B cell (primary cell): ENCODE results near the gene SIGLEC10. TPM values are rescaled to one million over a fixed set of nuclear protein-coding genes. Genes with fewer than 3 reads are reported as not detected.

Source experiments
- ATAC-seq: fragments of 200-7000 bp; cut with Tn5 transposase; one replicate; pipeline ENCODE4 v1.10.0; 2021; ENCODE audit warnings: low read depth, mild to moderate bottlenecking, moderate number of reproducible peaks, moderate library complexity
- CTCF ChIA-PET: fragments of 350-600 bp; sonication (Branson Sonifier 250); formaldehyde crosslinking; loops from one replicate; lab custom pipeline; 2021; ENCODE audit warnings: antibody characterized with exemption, inconsistent platforms; lab: Charles Lee
- POLR2A ChIA-PET: fragments of 350-600 bp; sonication (Branson Sonifier 250); formaldehyde crosslinking; loops from one replicate; lab custom pipeline; 2021; ENCODE audit warnings: antibody characterized with exemption; lab: Charles Lee
- DNase-seq: peaks from one replicate; pipeline ENCODE4 v3.0.0; 2013
- H2AFZ ChIP-seq: 2 replicates; pipeline ENCODE4 v1.6.1; 2012; ENCODE audit warnings: mild to moderate bottlenecking, low read depth, low read length; ENCODE audit not compliant: insufficient read depth, poor library complexity, severe bottlenecking
- H3K27ac ChIP-seq, 2 donors: 1 replicate in 1 of 2; 2 replicates in 1 of 2; pipeline ENCODE4 v1.5.1; 2012 to 2013; ENCODE audit warnings: low read length in 2 of 2, mild to moderate bottlenecking in 2 of 2, moderate library complexity in 1 of 2
- H3K27me3 ChIP-seq, 4 experiments: fragments of 200-600 bp in 1 of 4; sonication (generic) in 1 of 4; replicated peaks in 1 of 4; 1 replicate in 2 of 4; 2 replicates in 2 of 4; pipeline versions ENCODE4 v1.6.1 to v1.7.0; 2013 to 2016; ENCODE audit warnings: low read length in 3 of 4, mild to moderate bottlenecking in 2 of 4, mixed read lengths in 1 of 4, moderate library complexity in 1 of 4; ENCODE audit not compliant: insufficient read depth in 4 of 4, control insufficient read depth in 3 of 4; ENCODE audit errors: control extremely low read depth in 1 of 4
- H3K36me3 ChIP-seq, 2 experiments: replicated peaks in 1 of 2; 1 replicate in 1 of 2; 2 replicates in 1 of 2; pipeline versions ENCODE4 v1.6.1 to v1.7.1; 2013; ENCODE audit warnings: low read length in 1 of 2; ENCODE audit not compliant: insufficient read depth in 2 of 2, control insufficient read depth in 1 of 2; ENCODE audit errors: control extremely low read depth in 1 of 2, extremely low read depth in 1 of 2
- H3K4me1 ChIP-seq, 2 donors: fragments of 200-600 bp in 1 of 2; sonication (generic) in 1 of 2; 1 replicate in 1 of 2; 2 replicates in 1 of 2; pipeline versions ENCODE4 v1.5.1 to v1.6.1; 2013 to 2017; ENCODE audit warnings: low read length in 2 of 2; ENCODE audit not compliant: control insufficient read depth in 2 of 2, insufficient read depth in 2 of 2
- H3K4me2 ChIP-seq: replicated peaks from 2 replicates; pipeline ENCODE3; 2012; ENCODE audit warnings: mild to moderate bottlenecking, low read depth, low read length; ENCODE audit not compliant: poor library complexity, severe bottlenecking
- H3K4me3 ChIP-seq, 5 experiments: fragments of 200-600 bp in 1 of 5; sonication (generic) in 1 of 5; 1 replicate in 3 of 5; 2 replicates in 2 of 5; pipeline versions ENCODE4 v1.5.1 to v1.7.0; 2011 to 2016; ENCODE audit warnings: low read length in 4 of 5, mild to moderate bottlenecking in 4 of 5, low read depth in 2 of 5, control low read depth in 1 of 5, moderate library complexity in 1 of 5; ENCODE audit not compliant: insufficient read depth in 1 of 5; ENCODE audit errors: control extremely low read depth in 1 of 5, extremely low read depth in 1 of 5
- H3K79me2 ChIP-seq: fragments of 200-600 bp; sonication (generic); one replicate; pipeline ENCODE4 v1.6.0; 2016; ENCODE audit warnings: low read length; ENCODE audit not compliant: control insufficient read depth, insufficient read depth
- H3K9ac ChIP-seq: fragments of 200-600 bp; sonication (generic); 2 replicates; pipeline ENCODE4 v1.6.1; 2017; ENCODE audit warnings: mild to moderate bottlenecking, low read length, moderate library complexity
- H3K9me3 ChIP-seq, 3 donors: one replicate each; pipeline versions ENCODE4 v1.6.1 to v1.7.1; 2013; ENCODE audit warnings: low read length in 2 of 3; ENCODE audit not compliant: control insufficient read depth in 2 of 3, insufficient read depth in 1 of 3; ENCODE audit errors: control extremely low read depth in 1 of 3
- H4K20me1 ChIP-seq: 2 replicates; pipeline ENCODE4 v1.6.0; 2012; ENCODE audit warnings: mild to moderate bottlenecking, low read length; ENCODE audit not compliant: insufficient read depth, control insufficient read depth, poor library complexity, severe bottlenecking
- H3K27ac Mint-ChIP-seq: one replicate; pipeline ENCODE4 v1.8.0; 2021; ENCODE audit warnings: mixed read lengths
- H3K27me3 Mint-ChIP-seq: one replicate; pipeline ENCODE4 v1.8.0; 2021; ENCODE audit warnings: mixed read lengths
- H3K4me1 Mint-ChIP-seq: one replicate; pipeline ENCODE4 v1.8.0; 2021; ENCODE audit warnings: mixed read lengths
- H3K4me3 Mint-ChIP-seq: one replicate; pipeline ENCODE4 v1.8.0; 2021; ENCODE audit warnings: mixed read lengths
- H3K9me3 Mint-ChIP-seq: one replicate; pipeline ENCODE4 v1.8.0; 2022; ENCODE audit warnings: mixed read lengths; ENCODE audit not compliant: insufficient read depth
- CTCF ChIP-seq: fragments of 200-600 bp; IDR thresholded peaks from one replicate; pipeline ENCODE4 v1.8.0; 2022; ENCODE audit warnings: antibody characterized with exemption, mild to moderate bottlenecking
- EZH2 ChIP-seq: IDR thresholded peaks from 2 replicates; pipeline ENCODE4 v1.6.1; 2012; ENCODE audit warnings: borderline replicate concordance, low read depth, mild to moderate bottlenecking, moderate library complexity, low read length; ENCODE audit not compliant: insufficient read depth, poor library complexity, severe bottlenecking
- WGBS: methylation state at CpG from one replicate; pipeline ENCODE4 v1.1.5; 2013; ENCODE audit warnings: missing lambda C conversion rate; ENCODE audit not compliant: insufficient coverage; 5-methylcytosine and 5-hydroxymethylcytosine counted together
- intact Hi-C: fragments of 100-400 bp; cut with micrococcal nuclease; formaldehyde crosslinking; loops from one replicate; pipeline ENCODE4 v1.10.0; 2022
- polyA plus RNA-seq: library from polyadenylated mRNA; depleted of rRNA; stranded (reverse); fragments of >200 nt; gene quantifications from 2 replicates; pipeline ENCODE4 v1.2.3, GENCODE V29; 2012
- total RNA-seq, 2 donors: library from RNA; stranded (reverse); fragments of 120-200 nt in 1 of 2; gene quantifications; 1 replicate in 1 of 2; 2 replicates in 1 of 2; pipeline versions ENCODE4 v1.2.3 to v1.2.4, GENCODE V29; 2013 to 2022

Gene SIGLEC10
- total and polyA plus RNA-seq, 2 donors (not counting 1 experiment from before 2014, with no cell fraction given), result 49.1 to 87.6 TPM

GRCh38 chr19:51391073-51391611 lies 26.3 kb downstream of the SIGLEC10 start:
- DNase-seq, result no peak
- peak overlapping the region; percentile 3 for H3K9ac ChIP-seq
- H3K27me3 Mint-ChIP-seq, result no peaks in the 10 kb centered on the region
- WGBS, result 42% methylated on average over 3 of the region's 8 CpGs
- H3K9me3 Mint-ChIP-seq, result no peaks in the 10 kb centered on the region
- H3K9me3 ChIP-seq, result peaks cover 0 to 5% (median 0%) of the 10 kb centered on the region in 3 donors
- no peak overlapping the region for H3K4me3 Mint-ChIP-seq
- no peak for ATAC-seq
- H3K27ac ChIP-seq, result no peak overlapping the region
- no peak overlapping the region for H3K4me3 ChIP-seq
- H3K79me2 ChIP-seq, result no peaks in the 10 kb centered on the region
- peaks cover 22 to 33% of the 10 kb centered on the region in 2 donors for H3K4me1 ChIP-seq
- H3K4me2 ChIP-seq, result peak overlapping the region; percentile 51
- H2AFZ ChIP-seq, result peak overlapping the region; percentile 67
- H4K20me1 ChIP-seq, result no peaks in the 10 kb centered on the region
- TF ChIP-seq EZH2 (no peak), CTCF (no peak)
- POLR2A ChIA-PET, result no interaction called here
- peaks cover 0 to 4% (median 0%) of the 10 kb centered on the region in 4 experiments for H3K27me3 ChIP-seq
- intact Hi-C loops, result no loop called here
- CTCF ChIA-PET, result interaction anchor here (1.2 to 1.4 kb wide), 2 partner anchors 24 to 82 kb away, joined by 3 to 4 read pairs; no protein-coding TSS in a partner anchor
- H3K4me1 Mint-ChIP-seq, result peaks cover 28% of the 10 kb centered on the region
- no peak overlapping the region for H3K27ac Mint-ChIP-seq
- no peaks in the 10 kb centered on the region for H3K36me3 ChIP-seq

- Histone ChIP-seq H3K9ac (no peak overlapping the region), H3K4me3 (no peak overlapping the region), H2AFZ (no peak overlapping the region), H3K36me3 (no peaks in the 10 kb centered on the region), H3K4me1 (peaks cover 12 to 16% of the 10 kb centered on the region in 2 donors), H4K20me1 (no peaks in the 10 kb centered on the region), H3K27me3 (peaks cover 0 to 4% (median 0%) of the 10 kb centered on the region in 4 experiments), H3K79me2 (no peaks in the 10 kb centered on the region), H3K4me2 (no peak overlapping the region), H3K27ac (no peak overlapping the region), H3K9me3 (no peaks in the 10 kb centered on the region)
- no peaks in the 10 kb centered on the region for H3K27me3 Mint-ChIP-seq
- ChIA-PET POLR2A (interaction anchor here (0.9 kb wide), 1 partner anchor 21 kb away, joined by 3 read pairs; no protein-coding TSS in a partner anchor), CTCF (interaction anchor here (0.6 kb wide), 1 partner anchor 25 kb away, joined by 4 read pairs; no protein-coding TSS in a partner anchor)
- H3K27ac Mint-ChIP-seq, result no peak overlapping the region
- H3K4me1 Mint-ChIP-seq, result peaks cover 12% of the 10 kb centered on the region
- intact Hi-C loops, result no loop called here
- no peak overlapping the region for H3K4me3 Mint-ChIP-seq
- ATAC-seq (no peak), DNase-seq (no peak)
- no peaks in the 10 kb centered on the region for H3K9me3 Mint-ChIP-seq
- TF ChIP-seq EZH2, result no peak
- no peak for TF ChIP-seq CTCF
- WGBS, result 97% methylated on average over 14 of the region's 14 CpGs
Measured at GRCh38 chr19:51389143-51389542, 28.3 kb downstream of the SIGLEC10 start.
